ENCODE results near the gene ABCC3. TPM values are rescaled to one million over a fixed set of nuclear protein-coding genes. Genes with fewer than 3 reads are reported as not detected.

The ABCC3 gene
- total RNA-seq, 1 donor from 2014 or later, result 1.2 TPM

DNA sequence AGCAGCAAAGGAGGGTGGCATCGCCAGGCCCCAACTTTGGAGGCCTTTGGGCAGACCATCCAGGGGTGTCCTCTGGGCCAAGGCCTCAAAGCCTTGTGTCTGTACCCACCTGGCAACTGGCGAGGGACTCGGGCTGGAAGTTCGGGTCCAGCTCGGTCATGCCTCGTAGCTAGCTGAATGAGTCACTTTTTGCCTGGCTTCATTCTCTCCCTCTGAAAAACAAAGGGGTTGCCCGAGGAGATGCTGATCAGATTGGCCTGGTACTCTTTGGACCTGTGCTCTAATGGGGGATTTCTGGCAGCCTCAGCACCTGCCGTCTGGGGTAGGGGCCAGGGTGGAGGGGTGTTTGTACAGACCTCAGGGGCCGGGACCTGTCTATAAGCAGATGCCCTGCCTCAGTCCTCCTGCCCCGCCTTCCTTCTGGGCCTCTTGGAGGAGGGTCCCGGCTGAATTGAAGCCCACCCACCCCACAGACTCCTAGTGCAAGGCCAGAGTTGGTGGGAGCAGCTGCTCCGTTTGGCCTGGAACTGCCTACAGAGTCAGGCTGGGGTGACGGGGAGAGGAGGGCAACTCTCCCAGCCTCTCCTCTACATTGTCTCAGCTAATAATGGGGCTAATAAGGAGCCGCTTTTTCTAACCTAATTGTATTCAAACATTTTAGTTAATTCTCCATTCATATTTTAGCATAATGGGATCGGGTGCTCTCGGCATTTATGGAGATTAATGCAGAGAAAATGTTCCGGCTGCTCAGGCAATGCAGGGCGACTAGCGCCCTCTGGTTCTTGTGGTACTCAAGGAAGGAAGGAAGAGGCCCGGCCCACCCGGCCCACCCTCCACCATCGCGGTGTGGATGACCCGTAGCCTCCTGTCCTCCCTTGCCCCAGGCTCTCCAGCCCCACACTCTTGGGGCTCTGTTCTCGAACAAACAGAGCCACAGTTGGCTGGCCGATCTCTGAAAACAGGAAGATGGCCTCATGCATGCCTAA lies 21.4 kb upstream of the ABCC3 start:
- Mint-ChIP-seq H3K9me3 (no peaks in the 10 kb centered on the region), H3K4me1 (peaks cover 29% of the 10 kb centered on the region), H3K36me3 (no peaks in the 10 kb centered on the region), H3K4me3 (no peak overlapping the region), H3K27ac (no peak overlapping the region), H3K27me3 (ENCODE audit: low read depth) (peaks cover 1% of the 10 kb centered on the region)
- TF ChIP-seq, protein P1, sequence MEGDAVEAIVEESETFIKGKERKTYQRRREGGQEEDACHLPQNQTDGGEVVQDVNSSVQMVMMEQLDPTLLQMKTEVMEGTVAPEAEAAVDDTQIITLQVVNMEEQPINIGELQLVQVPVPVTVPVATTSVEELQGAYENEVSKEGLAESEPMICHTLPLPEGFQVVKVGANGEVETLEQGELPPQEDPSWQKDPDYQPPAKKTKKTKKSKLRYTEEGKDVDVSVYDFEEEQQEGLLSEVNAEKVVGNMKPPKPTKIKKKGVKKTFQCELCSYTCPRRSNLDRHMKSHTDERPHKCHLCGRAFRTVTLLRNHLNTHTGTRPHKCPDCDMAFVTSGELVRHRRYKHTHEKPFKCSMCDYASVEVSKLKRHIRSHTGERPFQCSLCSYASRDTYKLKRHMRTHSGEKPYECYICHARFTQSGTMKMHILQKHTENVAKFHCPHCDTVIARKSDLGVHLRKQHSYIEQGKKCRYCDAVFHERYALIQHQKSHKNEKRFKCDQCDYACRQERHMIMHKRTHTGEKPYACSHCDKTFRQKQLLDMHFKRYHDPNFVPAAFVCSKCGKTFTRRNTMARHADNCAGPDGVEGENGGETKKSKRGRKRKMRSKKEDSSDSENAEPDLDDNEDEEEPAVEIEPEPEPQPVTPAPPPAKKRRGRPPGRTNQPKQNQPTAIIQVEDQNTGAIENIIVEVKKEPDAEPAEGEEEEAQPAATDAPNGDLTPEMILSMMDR (IDR thresholded peaks at IDR 0.05; ENCODE audit: unreplicated experiment), result no peak
- no peak for DNase-seq (ENCODE audit: low spot score in 2 of 2, unreplicated experiment in 2 of 2)

DNA sequence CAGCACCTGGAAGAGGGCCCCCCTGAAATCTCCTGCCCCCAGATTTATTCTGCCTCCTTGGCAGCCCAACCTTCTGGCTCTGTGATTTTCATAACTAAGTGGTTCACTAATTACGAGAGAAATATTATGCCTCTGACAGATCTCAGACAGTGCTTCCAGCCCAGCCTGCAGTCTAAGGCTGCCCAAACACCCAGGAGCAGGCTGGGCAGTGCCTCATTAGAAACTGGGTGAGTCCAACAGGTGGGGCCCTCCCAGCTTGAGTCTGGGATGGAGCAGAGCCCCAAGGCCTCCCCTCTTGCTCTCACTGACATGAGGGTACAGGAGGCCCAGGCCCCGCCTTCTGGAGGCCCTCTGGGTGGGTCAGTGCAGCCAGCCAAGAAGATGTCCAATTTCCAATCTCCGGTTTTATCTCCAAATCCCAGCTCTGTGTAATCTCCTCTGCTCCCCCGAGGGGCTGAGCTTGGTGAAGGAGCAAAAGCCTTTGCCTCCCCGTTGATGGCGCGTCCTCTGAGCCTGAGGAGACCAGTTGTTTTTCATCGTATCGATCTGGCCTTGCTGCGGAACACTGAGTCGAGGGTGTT lies 20.1 kb upstream of the ABCC3 start:
- no peak for DNase-seq (ENCODE audit: low spot score in 2 of 2, unreplicated experiment in 2 of 2)
- H3K9me3 Mint-ChIP-seq, result no peaks in the 10 kb centered on the region
- TF ChIP-seq, protein P1 (IDR thresholded peaks at IDR 0.05; ENCODE audit: unreplicated experiment), result no peak
- H3K4me1 Mint-ChIP-seq, result peaks cover 27% of the 10 kb centered on the region
- H3K27me3 Mint-ChIP-seq (ENCODE audit: low read depth), result peaks cover 1% of the 10 kb centered on the region
- H3K27ac Mint-ChIP-seq, result peak overlapping the region; percentile 77
- H3K36me3 Mint-ChIP-seq, result no peaks in the 10 kb centered on the region
- H3K4me3 Mint-ChIP-seq, result no peak overlapping the region

DNA sequence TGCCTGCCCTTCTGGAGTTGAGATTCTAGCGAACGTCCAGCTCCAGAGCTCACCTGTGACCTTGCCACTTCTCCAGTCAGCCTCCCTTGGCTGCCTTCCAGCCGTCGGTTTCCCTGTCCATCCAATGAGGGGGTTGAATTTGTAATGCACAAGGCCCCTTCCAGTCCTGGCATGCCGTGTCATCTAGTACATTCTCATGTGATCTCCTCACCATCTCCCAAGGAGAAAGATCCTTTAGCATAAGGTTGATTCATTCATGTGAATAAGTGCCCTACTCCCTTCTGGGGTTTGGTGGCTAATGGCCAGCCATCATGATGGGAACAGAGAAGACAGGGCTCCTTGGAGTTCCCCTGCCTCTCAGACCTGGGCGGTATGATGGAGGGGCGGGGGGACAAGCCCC lies 18.9 kb upstream of the ABCC3 start:
- Mint-ChIP-seq H3K27ac (no peak overlapping the region), H3K9me3 (no peaks in the 10 kb centered on the region), H3K27me3 (ENCODE audit: low read depth) (no peaks in the 10 kb centered on the region), H3K36me3 (no peaks in the 10 kb centered on the region), H3K4me3 (no peak overlapping the region), H3K4me1 (peaks cover 33% of the 10 kb centered on the region)
- TF ChIP-seq, protein P1 (IDR thresholded peaks at IDR 0.05; ENCODE audit: unreplicated experiment), result no peak
- no peak for DNase-seq (ENCODE audit: low spot score in 2 of 2, unreplicated experiment in 2 of 2)

DNA sequence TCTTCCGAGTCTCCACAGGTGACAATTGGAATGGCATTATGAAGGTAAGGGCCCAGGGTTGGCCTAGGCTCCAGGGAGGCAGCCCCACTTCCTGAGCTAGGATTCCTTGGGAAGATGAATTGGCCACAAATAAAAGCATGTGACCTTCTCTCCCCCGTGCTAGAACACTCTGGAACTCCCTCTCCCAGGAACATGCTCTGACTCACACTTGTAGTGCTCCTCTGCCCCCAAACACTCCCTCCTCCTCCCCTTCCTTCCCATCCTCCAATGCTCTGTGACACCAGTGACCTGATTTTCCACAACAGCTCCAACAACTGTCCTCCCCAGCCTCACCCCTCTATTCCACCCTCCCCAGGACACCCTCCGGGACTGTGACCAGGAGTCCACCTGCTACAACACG lies 16.4 kb upstream of the ABCC3 start:
- H3K9me3 Mint-ChIP-seq, result no peaks in the 10 kb centered on the region

DNA sequence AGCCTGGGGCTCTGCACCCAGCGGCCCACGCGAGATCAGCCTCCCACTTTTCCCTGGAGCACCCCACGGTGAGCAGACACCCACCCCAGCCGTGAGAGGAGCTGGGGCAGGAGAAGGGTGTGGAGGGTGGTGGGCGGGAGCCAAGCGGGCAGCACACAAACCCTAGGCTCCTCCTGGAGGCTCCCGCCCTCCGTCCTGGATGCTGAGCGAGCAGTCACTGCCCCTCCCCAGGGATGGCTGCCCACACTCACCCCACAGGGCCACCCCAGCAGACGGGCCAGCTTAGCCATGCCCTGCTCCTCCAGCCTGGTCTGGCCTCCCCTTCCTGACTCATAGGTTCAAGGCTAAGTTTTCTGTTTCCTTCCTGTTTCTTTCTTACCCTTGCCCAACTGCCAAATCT lies 15.7 kb upstream of the ABCC3 start:
- peak overlapping the region; percentile 44 for H3K27ac Mint-ChIP-seq
- no peaks in the 10 kb centered on the region for H3K36me3 Mint-ChIP-seq
- peaks cover 39% of the 10 kb centered on the region for H3K4me1 Mint-ChIP-seq
- no peak overlapping the region for H3K4me3 Mint-ChIP-seq
- H3K9me3 Mint-ChIP-seq, result no peaks in the 10 kb centered on the region
- no peaks in the 10 kb centered on the region for H3K27me3 Mint-ChIP-seq (ENCODE audit: low read depth)
- TF ChIP-seq, protein P1 (IDR thresholded peaks at IDR 0.05; ENCODE audit: unreplicated experiment), result no peak
- no peak for DNase-seq (ENCODE audit: low spot score in 2 of 2, unreplicated experiment in 2 of 2)

More for the DNA sequence above, 16.4 kb upstream of the ABCC3 start:
- peaks cover 39% of the 10 kb centered on the region for H3K4me1 Mint-ChIP-seq
- no peak overlapping the region for H3K4me3 Mint-ChIP-seq
- no peaks in the 10 kb centered on the region for H3K36me3 Mint-ChIP-seq
- no peak for DNase-seq (ENCODE audit: low spot score in 2 of 2, unreplicated experiment in 2 of 2)
- H3K27me3 Mint-ChIP-seq (ENCODE audit: low read depth), result no peaks in the 10 kb centered on the region
- peak overlapping the region; percentile 8 for H3K27ac Mint-ChIP-seq
- TF ChIP-seq, protein P1 (IDR thresholded peaks at IDR 0.05; ENCODE audit: unreplicated experiment), result no peak

All from mesothelial cell of epicardium (in vitro differentiated cells).